Activated CD8-positive, alpha-beta T cell treated with anti-CD3 and anti-CD28 coated beads for 36 hours (primary cell): ENCODE measurements around the gene TARBP2. TPM values are rescaled to one million over a fixed set of nuclear protein-coding genes. Genes with fewer than 3 reads are reported as not detected.

ENCODE experiments used
- ATAC-seq: fragments of 200-7000 bp; cut with Tn5 transposase; one replicate; pipeline ENCODE4 v1.10.0; 2021; ENCODE audit warnings: mild to moderate bottlenecking, moderate library complexity
- CTCF ChIA-PET: fragments of 350-600 bp; sonication (Branson Sonifier 250); formaldehyde crosslinking; loops from one replicate; lab custom pipeline; 2021; ENCODE audit warnings: antibody characterized with exemption; lab: Charles Lee
- POLR2A ChIA-PET: fragments of 350-600 bp; sonication (Branson Sonifier 250); formaldehyde crosslinking; loops from one replicate; lab custom pipeline; 2021; ENCODE audit warnings: antibody characterized with exemption; lab: Charles Lee
- DNase-seq: peaks from one replicate; pipeline ENCODE4 v3.0.0-alpha.2; 2020
- H3K27ac Mint-ChIP-seq: one replicate; pipeline ENCODE4 v1.8.0; 2021; ENCODE audit warnings: mild to moderate bottlenecking, mixed read lengths
- H3K27me3 Mint-ChIP-seq: one replicate; pipeline ENCODE4 v1.8.0; 2021; ENCODE audit warnings: mixed read lengths
- H3K36me3 Mint-ChIP-seq: one replicate; pipeline ENCODE4 v1.8.0; 2021; ENCODE audit warnings: low read depth, mixed read lengths
- H3K4me1 Mint-ChIP-seq: one replicate; pipeline ENCODE4 v1.8.0; 2021; ENCODE audit warnings: low read depth, mixed read lengths
- H3K4me3 Mint-ChIP-seq: one replicate; pipeline ENCODE4 v1.8.0; 2021; ENCODE audit warnings: mild to moderate bottlenecking, moderate library complexity, mixed read lengths
- H3K9me3 Mint-ChIP-seq: one replicate; pipeline ENCODE4 v1.8.0; 2021; ENCODE audit warnings: mixed read lengths
- intact Hi-C: fragments of 100-400 bp; cut with micrococcal nuclease; formaldehyde crosslinking; loops from one replicate; pipeline ENCODE4 v1.10.0; 2022
- total RNA-seq, 2 experiments: library from RNA; stranded (reverse); gene quantifications; one replicate each; pipeline ENCODE4 v1.2.3, GENCODE V29; 2021
- TF ChIP-seq, protein P1 (sequence below): fragments of 200-600 bp; IDR thresholded peaks from one replicate; pipeline ENCODE4 v1.8.0; 2022; ENCODE audit warnings: antibody characterized with exemption, mild to moderate bottlenecking

Gene TARBP2
- total RNA-seq, 2 experiments from 2014 or later = 32.0 to 33.3 TPM

- Mint-ChIP-seq H3K4me3 (no peak overlapping the region), H3K27ac (no peak overlapping the region), H3K4me1 (peaks cover 26% of the 10 kb centered on the region), H3K36me3 (peaks cover 3% of the 10 kb centered on the region), H3K27me3 (no peaks in the 10 kb centered on the region), H3K9me3 (no peaks in the 10 kb centered on the region)
- DNase-seq (no peak), ATAC-seq (no peak)
- intact Hi-C loops = loop anchor here (5.0 to 10.0 kb wide), 2 partner anchors 34 to 151 kb away; no protein-coding TSS in a partner anchor
- CTCF ChIA-PET = interaction anchor here (1.0 to 1.9 kb wide), 2 partner anchors 154 to 178 kb away, joined by 3 to 4 read pairs; no protein-coding TSS in a partner anchor
- TF ChIP-seq, protein P1, sequence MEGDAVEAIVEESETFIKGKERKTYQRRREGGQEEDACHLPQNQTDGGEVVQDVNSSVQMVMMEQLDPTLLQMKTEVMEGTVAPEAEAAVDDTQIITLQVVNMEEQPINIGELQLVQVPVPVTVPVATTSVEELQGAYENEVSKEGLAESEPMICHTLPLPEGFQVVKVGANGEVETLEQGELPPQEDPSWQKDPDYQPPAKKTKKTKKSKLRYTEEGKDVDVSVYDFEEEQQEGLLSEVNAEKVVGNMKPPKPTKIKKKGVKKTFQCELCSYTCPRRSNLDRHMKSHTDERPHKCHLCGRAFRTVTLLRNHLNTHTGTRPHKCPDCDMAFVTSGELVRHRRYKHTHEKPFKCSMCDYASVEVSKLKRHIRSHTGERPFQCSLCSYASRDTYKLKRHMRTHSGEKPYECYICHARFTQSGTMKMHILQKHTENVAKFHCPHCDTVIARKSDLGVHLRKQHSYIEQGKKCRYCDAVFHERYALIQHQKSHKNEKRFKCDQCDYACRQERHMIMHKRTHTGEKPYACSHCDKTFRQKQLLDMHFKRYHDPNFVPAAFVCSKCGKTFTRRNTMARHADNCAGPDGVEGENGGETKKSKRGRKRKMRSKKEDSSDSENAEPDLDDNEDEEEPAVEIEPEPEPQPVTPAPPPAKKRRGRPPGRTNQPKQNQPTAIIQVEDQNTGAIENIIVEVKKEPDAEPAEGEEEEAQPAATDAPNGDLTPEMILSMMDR = no peak
- POLR2A ChIA-PET = interaction anchor here (54.1 kb wide), 1 partner anchor 38 kb away, joined by 1494 read pairs; the partner anchor contains the start of gene PCBP2
Measured at GRCh38 chr12:53505555-53506449, 4.7 kb downstream of the TARBP2 start.

GRCh38 chr12:53506450-53506785 lies 5.3 kb downstream of the TARBP2 start:
- H3K4me1 Mint-ChIP-seq = peaks cover 26% of the 10 kb centered on the region
- intact Hi-C loops = loop anchor here (5.0 to 10.0 kb wide), 2 partner anchors 34 to 152 kb away; no protein-coding TSS in a partner anchor
- ATAC-seq (no peak), DNase-seq (no peak)
- no peak overlapping the region for H3K27ac Mint-ChIP-seq
- TF ChIP-seq, protein P1 = no peak
- no peak overlapping the region for H3K4me3 Mint-ChIP-seq
- peaks cover 3% of the 10 kb centered on the region for H3K36me3 Mint-ChIP-seq
- H3K27me3 Mint-ChIP-seq = no peaks in the 10 kb centered on the region
- ChIA-PET POLR2A (interaction anchor here (54.1 kb wide), 1 partner anchor 39 kb away, joined by 1494 read pairs; the partner anchor contains the start of gene PCBP2), CTCF (interaction anchor here (3.7 kb wide), 1 partner anchor 183 kb away, joined by 23 read pairs; no protein-coding TSS in a partner anchor)
- no peaks in the 10 kb centered on the region for H3K9me3 Mint-ChIP-seq

- H3K4me1 Mint-ChIP-seq = peaks cover 23% of the 10 kb centered on the region
- ATAC-seq = no peak
- H3K36me3 Mint-ChIP-seq = peaks cover 3% of the 10 kb centered on the region
- no peak for DNase-seq
- no peak within 1 kb of the TSS for H3K4me3 Mint-ChIP-seq
- intact Hi-C loops = loop anchor here (5.0 to 10.0 kb wide), 2 partner anchors 35 to 152 kb away; no protein-coding TSS in a partner anchor
- H3K27me3 Mint-ChIP-seq = no peaks in the 10 kb centered on the region
- no peak within 1 kb of the TSS for H3K27ac Mint-ChIP-seq
- POLR2A ChIA-PET = interaction anchor here (54.1 kb wide), 1 partner anchor 39 kb away, joined by 1494 read pairs; the partner anchor contains the start of gene PCBP2
- TF ChIP-seq, protein P1 = no peak
- H3K9me3 Mint-ChIP-seq = no peaks in the 10 kb centered on the region
- CTCF ChIA-PET = interaction anchor here (0.7 to 4.8 kb wide), 9 partner anchors 13 to 186 kb away, joined by 3 to 66 read pairs (median 13); partner anchors contain the start of gene AAAS
Measured at GRCh38 chr12:53506881-53507602, 6.0 kb downstream of the TARBP2 start, which contains the start of gene NPFF. Gene NPFF, minus strand, starts transcription at chr12:53507484. Its CDS starts 10 bp downstream, at chr12:53507474.

DNA sequence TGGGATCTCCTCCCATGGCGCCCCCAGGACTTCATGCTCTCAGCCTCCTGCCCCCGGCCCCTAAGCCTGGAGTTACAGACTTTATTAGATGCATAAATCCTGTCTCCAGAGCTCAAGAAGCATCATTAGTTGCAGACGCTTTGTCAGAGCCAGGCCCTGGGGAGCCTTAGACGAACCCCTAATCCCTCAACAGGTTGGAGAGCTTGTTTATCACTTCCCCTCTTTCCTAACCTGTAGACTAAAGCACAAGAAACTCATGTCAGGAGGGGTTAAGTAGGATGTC lies 6.5 kb downstream of the TARBP2 start:
- POLR2A ChIA-PET = interaction anchor here (54.1 kb wide), 1 partner anchor 40 kb away, joined by 1494 read pairs; the partner anchor contains the start of gene PCBP2
- no peaks in the 10 kb centered on the region for H3K9me3 Mint-ChIP-seq
- intact Hi-C loops = loop anchor here (5.0 to 10.0 kb wide), 2 partner anchors 35 to 153 kb away; no protein-coding TSS in a partner anchor
- CTCF ChIA-PET = interaction anchor here (0.7 to 4.8 kb wide), 13 partner anchors 11 to 187 kb away, joined by 3 to 66 read pairs (median 10); partner anchors contain the start of genes AAAS and ATP5MC2
- H3K36me3 Mint-ChIP-seq = peaks cover 3% of the 10 kb centered on the region
- ATAC-seq = no peak
- H3K27ac Mint-ChIP-seq = no peak overlapping the region
- no peaks in the 10 kb centered on the region for H3K27me3 Mint-ChIP-seq
- no peak overlapping the region for H3K4me3 Mint-ChIP-seq
- TF ChIP-seq, protein P1 = no peak
- DNase-seq = no peak
- H3K4me1 Mint-ChIP-seq = peaks cover 20% of the 10 kb centered on the region
